ENCODE data around the gene SPTSSA.

DNA sequence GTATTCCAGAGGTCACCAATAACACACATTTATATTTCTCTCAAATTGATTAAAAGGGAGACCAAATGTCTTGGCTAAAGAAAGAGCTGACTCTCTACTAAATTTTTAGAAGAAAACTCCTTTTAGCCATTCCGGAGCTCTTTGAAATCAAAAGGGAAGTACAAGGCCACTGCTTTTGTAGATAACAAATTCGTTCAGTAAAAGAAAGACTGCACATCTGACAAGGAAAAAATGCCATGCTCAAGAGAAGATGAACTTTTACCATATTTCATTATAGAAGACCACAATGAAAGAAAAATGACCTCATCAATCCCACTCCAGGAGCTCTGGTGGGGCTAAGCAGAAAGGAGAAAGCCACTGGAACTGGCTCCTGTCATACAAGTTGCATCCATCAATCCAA lies 57.6 kb downstream of the SPTSSA start:
- TF ChIP-seq POLR2A (IDR thresholded peaks at IDR 0.05): no peak
- TF ChIP-seq, protein P1, sequence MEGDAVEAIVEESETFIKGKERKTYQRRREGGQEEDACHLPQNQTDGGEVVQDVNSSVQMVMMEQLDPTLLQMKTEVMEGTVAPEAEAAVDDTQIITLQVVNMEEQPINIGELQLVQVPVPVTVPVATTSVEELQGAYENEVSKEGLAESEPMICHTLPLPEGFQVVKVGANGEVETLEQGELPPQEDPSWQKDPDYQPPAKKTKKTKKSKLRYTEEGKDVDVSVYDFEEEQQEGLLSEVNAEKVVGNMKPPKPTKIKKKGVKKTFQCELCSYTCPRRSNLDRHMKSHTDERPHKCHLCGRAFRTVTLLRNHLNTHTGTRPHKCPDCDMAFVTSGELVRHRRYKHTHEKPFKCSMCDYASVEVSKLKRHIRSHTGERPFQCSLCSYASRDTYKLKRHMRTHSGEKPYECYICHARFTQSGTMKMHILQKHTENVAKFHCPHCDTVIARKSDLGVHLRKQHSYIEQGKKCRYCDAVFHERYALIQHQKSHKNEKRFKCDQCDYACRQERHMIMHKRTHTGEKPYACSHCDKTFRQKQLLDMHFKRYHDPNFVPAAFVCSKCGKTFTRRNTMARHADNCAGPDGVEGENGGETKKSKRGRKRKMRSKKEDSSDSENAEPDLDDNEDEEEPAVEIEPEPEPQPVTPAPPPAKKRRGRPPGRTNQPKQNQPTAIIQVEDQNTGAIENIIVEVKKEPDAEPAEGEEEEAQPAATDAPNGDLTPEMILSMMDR (IDR thresholded peaks at IDR 0.05): no peak
